ENCODE data around the gene TGFBR3. TPM values are rescaled to one million over a fixed set of nuclear protein-coding genes. Genes with fewer than 3 reads are reported as not detected.

The TGFBR3 gene
- total RNA-seq, 1 experiment from 2014 or later = 2.4 TPM

DNA sequence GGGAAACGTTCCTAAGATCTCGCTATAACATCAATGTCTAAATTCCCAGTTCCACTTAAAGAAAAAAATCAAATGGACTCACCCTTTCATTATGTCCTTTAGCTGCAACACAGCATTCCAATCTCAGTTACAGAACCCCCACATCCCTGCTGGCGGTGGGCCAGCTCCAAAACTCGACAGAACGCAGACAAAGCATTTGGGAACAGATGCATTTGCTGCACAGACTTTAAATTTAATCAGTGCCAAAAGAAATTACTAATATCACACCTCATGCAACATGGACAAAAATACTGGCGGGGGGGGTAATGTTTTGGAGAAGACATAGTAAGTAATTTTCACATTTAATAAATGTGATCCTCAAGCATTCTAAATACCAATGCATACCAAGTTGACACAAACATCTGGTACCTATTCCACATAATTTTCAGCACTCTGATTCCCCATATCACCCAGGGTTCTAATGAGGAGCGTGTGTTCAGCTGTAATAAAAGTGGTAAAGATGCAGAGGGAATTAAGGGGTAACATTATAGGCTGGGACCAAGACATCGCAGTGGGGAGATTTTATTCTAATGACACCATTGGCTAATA, 79.7 kb downstream of the TGFBR3 start:
- Histone ChIP-seq H3K14ac (ENCODE audit: insufficient read depth, low read length) (no peak overlapping the region), H3K4ac (ENCODE audit: low read depth, low read length) (no peak overlapping the region), H3K23me2 (ENCODE audit: insufficient read length, low read depth, low read length, poor library complexity, severe bottlenecking) (no peaks in the 10 kb centered on the region), H3K27ac (ENCODE audit: insufficient read length, low read depth, low read length) (no peak overlapping the region), H3K27me3 (ENCODE audit: insufficient read depth, low read length) (no peaks in the 10 kb centered on the region), H3T11ph (ENCODE audit: low read length) (no peak overlapping the region), H2BK20ac (ENCODE audit: low read depth, low read length, poor library complexity, severe bottlenecking) (no peak overlapping the region), H2AK5ac (ENCODE audit: insufficient read length, low read length) (no peak overlapping the region), H3K79me1 (ENCODE audit: insufficient read depth, low read depth, low read length, poor library complexity, severe bottlenecking) (no peaks in the 10 kb centered on the region), H2BK12ac (ENCODE audit: insufficient read length, low read depth, low read length) (no peak overlapping the region), H3K9ac (ENCODE audit: extremely low read depth, insufficient read length, low read length) (no peak overlapping the region), H4K20me1 (ENCODE audit: control insufficient read depth, insufficient read depth, insufficient read length) (no peaks in the 10 kb centered on the region), H3K23ac (ENCODE audit: insufficient read length, low read depth, low read length) (no peak overlapping the region), H4K91ac (ENCODE audit: insufficient read length, low read depth, low read length) (no peak overlapping the region), H2AFZ (ENCODE audit: low read length) (no peak overlapping the region), H3K79me2 (ENCODE audit: insufficient read depth, low read length) (no peaks in the 10 kb centered on the region), H2BK15ac (ENCODE audit: low read depth, low read length) (no peak overlapping the region), H3K4me2 (ENCODE audit: insufficient read depth, insufficient read length, low read length) (no peak overlapping the region), H3K18ac (ENCODE audit: insufficient read length, low read depth, low read length) (no peak overlapping the region), H2BK5ac (ENCODE audit: insufficient read length, low read length) (no peak overlapping the region), H4K8ac (replicated peaks; ENCODE audit: insufficient read length, low read depth, low read length) (no peak overlapping the region), H3K9me3 (ENCODE audit: control insufficient read depth, low read depth, low read length) (no peaks in the 10 kb centered on the region), H2BK120ac (ENCODE audit: low read depth, low read length, poor library complexity, severe bottlenecking) (no peak overlapping the region), H4K5ac (ENCODE audit: insufficient read length, low read depth, low read length) (no peak overlapping the region), H3K56ac (ENCODE audit: insufficient read length, low read depth, low read length) (no peak overlapping the region), H3K4me1 (ENCODE audit: insufficient read depth, low read length) (no peaks in the 10 kb centered on the region; the same call in 1 of the 2 replicates)
- Mint-ChIP-seq H3K36me3 (ENCODE audit: insufficient read depth in 1 of 3, low read depth in 3 of 3) (no peaks in the 10 kb centered on the region; a peak in 1 of 7 replicates), H3K27ac (no peak overlapping the region; a peak in 1 of 7 replicates), H3K27me3 (ENCODE audit: low read depth) (no peaks in the 10 kb centered on the region; the same call in 1 of the 2 replicates), H3K4me1 (peaks cover 19 to 24% of the 10 kb centered on the region in 2 experiments), H3K9me3 (no peaks in the 10 kb centered on the region; a peak in 1 of 5 replicates), H3K4me3 (no peak overlapping the region)
- no peak for DNase-seq
- no peak for TF ChIP-seq CTCF (conservative IDR thresholded peaks at IDR 0.05)
- WGBS (ENCODE audit: extremely low coverage, insufficient read length, low lambda C conversion rate) = no CpG with 5 or more reads among the region's 8 CpGs
